Measurements from ENCODE around the gene CCDC121.
A peak's percentile ranks its signal among the peaks of the same experiment; 100 is the strongest.
"Not testable (repeated sequence)": the region's sequence is repeated elsewhere in the genome, so short reads cannot be mapped to it uniquely, and the experiment has no call there.

CCDC121 gene

GRCh38 chr2:27636766-27637165 is 8.0 kb upstream of the CCDC121 start:
- DNase-seq (ENCODE audit: low read depth), result no peak

DNA sequence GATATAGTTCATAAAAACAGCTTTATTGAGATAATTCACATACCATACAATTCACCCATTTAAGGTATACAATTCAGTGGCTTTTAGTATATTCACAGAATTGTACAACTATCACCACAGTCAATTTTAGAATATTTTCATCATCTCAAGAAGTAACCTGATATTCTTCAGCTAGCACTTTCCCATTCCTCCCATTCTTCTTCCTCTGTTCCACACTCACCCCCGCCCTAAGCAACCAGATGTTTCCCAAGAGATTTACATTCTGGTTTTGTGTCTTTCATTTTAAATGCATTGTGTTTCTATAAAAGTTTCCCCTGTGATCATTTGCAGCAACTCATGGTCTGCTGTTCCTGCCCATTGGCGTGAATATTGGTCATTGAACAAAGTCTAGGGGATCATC is 5.5 kb upstream of the CCDC121 start:
- DNase-seq (ENCODE audit: low read depth), result no peak

- DNase-seq (ENCODE audit: low read depth), result not testable (repeated sequence)
These were observed 1.4 kb upstream of the CCDC121 start for GRCh38 chr2:27630257-27630656.

GRCh38 chr2:27627963-27628766 is 647 bp downstream of the CCDC121 start:
- DNase-seq (ENCODE audit: low read depth), result peak; percentile 94

DNA sequence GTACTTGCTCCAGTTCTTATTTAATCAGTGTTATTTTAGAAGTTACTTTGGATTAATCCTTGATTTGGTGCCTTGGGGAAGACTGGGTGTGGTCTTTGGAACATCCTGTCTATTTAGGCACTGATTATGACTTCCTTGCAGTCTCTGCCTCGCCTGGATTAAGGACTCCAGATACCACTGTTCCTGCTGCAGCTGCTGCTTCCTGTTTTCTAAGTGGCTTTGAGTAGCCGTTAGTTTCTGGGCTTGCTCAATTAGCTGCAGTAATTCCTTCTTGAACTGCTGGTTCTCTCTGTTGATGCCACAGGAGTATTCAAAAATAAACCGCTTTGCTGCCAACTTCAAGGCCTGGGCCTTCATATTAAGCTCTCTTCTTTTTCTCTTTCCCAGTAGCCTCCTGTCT is 1.9 kb downstream of the CCDC121 start:
- not testable (repeated sequence) for DNase-seq (ENCODE audit: low read depth)

DNA sequence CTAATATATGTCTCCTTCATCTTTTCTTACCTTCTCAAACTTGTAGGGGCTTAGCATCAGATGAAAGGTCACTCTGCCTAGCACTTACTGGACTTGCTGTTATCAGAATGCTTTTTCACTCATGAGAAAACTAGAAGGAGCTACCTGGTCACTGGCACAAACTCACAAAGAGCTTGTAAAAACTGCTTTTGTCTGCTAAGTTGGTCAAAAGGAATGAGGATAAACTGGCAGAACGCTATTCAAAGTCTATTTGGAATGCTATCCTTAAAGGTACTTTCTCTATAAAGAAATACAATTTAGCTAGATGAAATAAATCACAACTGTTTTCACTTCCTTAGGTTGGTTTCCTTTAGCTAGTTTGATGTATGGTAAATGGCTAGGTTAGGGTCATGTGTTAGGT is 2.5 kb downstream of the CCDC121 start:
- DNase-seq (ENCODE audit: low read depth), result not testable (repeated sequence)

GRCh38 chr2:27624943-27625342 is 3.9 kb downstream of the CCDC121 start:
- no peak for DNase-seq (ENCODE audit: low read depth)

GRCh38 chr2:27622921-27623384 is 5.9 kb downstream of the CCDC121 start:
- DNase-seq (ENCODE audit: low read depth), result peak; percentile 52

- DNase-seq (ENCODE audit: low read depth), result no peak
These were observed 7.3 kb downstream of the CCDC121 start for GRCh38 chr2:27621524-27621923.

DNA sequence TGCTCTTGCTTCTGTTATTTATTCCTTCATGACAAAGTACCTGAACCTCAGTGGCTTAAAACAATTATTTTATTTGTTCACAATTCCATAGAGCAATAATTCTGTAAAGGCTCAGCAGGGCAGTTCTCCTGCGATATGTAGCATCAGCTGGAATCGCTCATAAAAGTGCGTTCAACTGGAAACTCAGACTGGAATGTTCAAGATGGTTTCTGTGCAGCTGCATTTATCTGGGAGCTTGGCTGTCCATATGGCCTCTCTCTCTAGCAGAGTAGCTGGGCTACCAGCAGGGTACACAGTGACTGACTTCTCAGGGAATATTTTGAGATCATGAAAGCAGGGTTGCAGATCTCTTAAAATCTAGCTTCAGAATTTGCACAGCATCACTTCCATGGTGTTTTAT is 13.5 kb downstream of the CCDC121 start:
- DNase-seq (ENCODE audit: low read depth), result no peak

DNA sequence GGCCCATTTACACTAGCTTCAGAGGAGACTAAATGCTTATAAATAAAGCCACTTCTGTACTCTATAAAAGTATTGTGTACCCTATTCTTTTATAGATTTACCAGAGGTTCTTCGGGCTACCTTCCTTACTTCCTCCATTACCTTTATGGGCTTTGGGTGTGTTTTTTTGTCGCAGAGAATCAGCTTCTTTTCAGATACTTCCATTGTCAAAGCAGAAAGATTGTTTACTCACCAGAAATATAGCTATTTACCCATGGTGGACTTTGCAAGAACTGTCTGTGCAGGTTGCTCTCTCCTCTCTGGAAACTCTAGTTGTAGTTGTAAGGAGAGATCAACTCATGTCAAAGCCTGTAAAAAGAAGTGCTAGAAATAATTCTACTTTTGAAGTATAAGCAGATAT is 14.8 kb downstream of the CCDC121 start:
- no peak for DNase-seq (ENCODE audit: low read depth)

DNA sequence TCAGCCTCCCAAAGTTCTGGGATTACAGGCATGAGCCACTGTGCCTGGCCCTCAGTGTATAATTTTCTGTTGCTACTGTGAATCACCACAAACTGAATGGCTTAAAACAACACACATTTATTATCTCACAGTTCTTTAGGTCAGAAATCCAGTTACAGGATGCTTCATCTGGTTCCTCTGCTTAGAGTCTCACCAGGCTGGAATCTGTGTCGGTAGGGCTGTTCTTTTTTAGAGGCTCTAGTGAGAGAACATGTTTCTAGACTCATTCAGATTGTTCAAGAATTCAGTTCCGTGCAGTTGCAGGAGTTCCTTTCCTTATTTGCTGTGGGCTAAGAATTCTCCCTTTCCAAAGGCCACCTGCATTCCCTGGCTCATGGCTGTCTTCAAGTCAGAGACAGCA is 22.2 kb downstream of the CCDC121 start:
- peak; percentile 62 for DNase-seq (ENCODE audit: low read depth)

DNA sequence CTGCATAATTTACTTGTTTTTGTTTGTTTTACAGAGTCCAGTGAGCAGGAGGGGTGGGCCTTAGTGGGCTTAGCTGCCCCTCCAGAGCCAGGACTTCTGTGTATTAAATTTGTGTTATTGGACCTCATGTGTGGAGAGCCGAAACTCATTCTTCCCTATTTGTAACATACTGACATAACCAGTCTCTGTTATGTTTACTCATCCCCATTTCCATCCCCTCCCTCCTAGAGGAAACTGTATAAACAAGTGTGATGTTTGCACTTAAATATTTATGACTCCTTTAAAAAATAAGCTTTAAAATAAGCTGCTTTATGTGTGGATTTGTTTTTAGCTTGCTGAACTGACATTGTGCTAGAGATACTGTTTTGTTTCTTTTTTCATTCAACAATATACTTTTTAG is 32.2 kb downstream of the CCDC121 start:
- DNase-seq (ENCODE audit: low read depth), result no peak

DNA sequence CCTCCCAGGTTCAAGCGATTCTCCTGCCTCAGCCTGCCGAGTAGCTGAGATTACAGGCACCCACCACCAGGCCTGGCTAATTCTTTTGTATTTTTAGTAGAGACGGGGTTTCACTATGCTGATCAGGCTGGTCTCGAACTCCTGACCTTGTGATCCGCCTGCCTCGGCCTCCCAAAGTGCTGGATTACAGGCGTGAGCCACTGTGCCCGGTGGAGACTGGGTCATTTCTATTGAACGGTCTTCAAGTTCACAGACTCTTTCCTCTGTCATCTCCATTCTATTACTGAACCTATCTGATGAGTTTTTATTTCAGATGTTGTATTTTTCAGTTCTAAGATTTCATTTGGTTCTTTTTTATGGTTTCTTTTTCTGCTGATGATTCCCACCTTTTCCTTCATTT is 33.4 kb downstream of the CCDC121 start:
- DNase-seq (ENCODE audit: low read depth), result not testable (repeated sequence)

DNA sequence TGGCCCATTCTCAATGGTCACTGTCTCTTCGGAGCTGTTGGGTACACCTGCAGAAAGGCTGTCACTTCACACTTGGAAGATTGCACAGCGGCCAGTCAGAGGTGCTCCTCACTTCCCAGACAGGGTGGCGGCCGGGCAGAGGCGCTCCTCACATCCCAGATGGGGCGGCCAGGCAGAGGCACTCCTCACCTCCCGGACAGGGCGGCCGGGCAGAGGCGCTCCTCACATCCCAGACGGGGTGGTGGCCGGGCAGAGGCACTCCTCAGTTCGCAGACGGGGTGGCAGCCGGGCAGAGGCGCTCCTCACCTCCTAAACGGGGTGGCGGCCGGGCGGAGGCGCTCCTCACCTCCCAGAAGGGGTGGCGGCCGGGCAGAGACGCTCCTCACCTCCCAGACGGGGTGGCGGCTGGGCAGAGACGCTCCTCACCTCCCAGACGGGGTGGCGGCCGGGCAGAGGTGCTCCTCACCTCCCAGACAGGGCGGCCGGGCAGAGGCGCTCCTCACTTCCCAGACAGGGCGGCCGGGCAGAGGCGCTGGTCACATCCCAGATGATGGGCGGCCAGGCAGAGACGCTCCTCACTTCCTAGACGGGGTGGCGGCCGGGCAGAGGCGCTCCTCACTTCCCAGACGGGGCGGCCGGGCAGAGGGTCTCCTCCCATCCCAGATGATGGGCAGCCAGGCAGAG is 34.6 kb downstream of the CCDC121 start:
- DNase-seq (ENCODE audit: low read depth), result not testable (repeated sequence)

DNA sequence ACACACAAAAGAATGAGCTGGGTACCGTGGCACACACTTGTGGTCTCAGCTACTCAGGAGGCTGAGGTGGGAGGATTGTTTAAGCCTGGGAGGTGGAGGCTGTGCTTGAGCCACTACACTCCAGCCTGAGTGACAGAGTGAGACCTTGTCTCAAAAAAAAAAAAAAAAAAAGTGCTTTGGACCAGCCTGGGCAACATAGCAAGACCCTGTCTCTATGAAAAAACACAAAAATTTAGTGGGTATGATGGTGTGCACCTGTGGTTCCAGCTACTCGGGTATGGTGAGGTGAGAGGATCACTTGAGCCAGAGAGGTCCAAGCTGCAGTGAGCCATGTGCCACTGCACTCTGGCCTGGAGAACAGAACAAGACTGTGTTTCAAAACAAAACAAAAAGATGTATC is 35.6 kb downstream of the CCDC121 start:
- DNase-seq (ENCODE audit: low read depth), result no peak

DNA sequence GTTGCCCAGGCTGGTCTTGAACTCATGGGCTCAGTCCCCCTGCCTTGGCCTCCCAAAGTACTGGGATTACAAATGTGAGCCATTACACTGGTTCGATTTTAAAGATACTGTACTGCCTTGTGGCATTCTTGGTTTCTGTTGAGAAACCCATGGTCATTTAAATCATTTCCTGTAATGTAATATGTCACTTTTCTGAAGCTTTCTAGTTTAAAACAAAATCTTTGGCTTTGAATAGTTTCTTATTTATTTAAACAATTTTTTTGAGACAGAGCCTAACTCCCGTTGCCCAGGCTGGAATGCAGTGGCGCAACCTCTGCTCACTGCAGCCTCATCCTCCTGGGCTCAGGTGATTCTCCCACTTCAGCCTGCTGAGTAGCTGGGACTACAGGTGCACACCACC is 37.1 kb downstream of the CCDC121 start:
- DNase-seq (ENCODE audit: low read depth), result no peak

DNA sequence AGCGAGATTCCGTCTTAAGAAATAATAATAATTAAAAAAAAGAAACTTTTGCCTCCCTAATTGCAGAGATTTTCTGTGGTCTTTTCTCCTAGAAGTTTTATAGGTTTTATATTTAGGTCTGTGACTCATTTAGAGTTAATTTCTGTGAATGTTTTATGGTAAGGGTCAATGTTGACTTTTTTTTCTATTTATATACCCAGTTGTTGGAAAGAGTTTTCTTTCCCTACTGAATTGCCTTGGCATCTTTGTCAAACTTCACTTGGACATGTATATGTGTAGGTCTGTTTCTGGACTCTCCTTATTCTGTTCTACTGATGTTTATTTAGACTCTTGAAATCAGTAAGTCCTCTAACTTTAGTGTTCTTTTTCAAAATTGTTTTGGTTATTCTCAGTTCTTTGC is 40.5 kb downstream of the CCDC121 start:
- no peak for DNase-seq (ENCODE audit: low read depth)

DNA sequence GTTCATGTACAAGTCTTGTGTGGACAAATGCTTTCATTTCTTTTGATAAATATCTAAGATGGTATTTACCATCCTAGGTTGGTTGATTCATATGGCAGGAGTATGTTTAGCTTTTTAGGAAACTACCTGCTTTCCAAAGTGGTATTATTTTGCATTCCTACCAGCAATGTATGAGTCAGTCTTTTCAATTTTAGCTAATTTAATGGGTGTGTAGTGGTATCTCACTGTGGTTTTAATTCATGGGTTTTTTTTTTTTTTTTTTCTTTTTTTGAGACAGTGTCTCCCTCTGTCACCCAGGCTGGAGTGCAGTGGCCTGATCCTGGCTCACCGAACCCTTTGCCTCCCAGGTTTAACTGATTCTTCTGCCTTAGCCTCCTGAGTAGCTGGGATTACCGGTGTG is 41.8 kb downstream of the CCDC121 start:
- no peak for DNase-seq (ENCODE audit: low read depth)

DNA sequence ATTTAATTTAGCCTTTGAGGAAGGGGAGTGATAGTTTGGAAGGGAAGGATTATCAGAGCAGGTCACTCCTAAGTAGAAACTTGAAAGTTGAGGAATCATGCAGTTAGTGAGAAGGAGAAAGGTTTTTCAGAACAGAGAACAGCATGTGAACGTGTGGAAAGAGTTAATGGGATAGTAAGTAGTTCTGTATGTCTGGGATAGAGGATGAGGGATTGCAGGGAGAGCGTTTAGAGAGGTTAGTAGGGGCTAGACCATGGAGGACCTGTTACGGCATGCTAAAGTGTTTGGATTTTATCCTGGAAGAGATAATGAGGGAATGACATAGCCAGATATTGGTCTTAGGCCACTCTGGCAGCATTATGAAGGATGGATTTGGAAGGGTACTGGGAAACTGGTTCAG is 44.2 kb downstream of the CCDC121 start:
- no peak for DNase-seq (ENCODE audit: low read depth)

DNA sequence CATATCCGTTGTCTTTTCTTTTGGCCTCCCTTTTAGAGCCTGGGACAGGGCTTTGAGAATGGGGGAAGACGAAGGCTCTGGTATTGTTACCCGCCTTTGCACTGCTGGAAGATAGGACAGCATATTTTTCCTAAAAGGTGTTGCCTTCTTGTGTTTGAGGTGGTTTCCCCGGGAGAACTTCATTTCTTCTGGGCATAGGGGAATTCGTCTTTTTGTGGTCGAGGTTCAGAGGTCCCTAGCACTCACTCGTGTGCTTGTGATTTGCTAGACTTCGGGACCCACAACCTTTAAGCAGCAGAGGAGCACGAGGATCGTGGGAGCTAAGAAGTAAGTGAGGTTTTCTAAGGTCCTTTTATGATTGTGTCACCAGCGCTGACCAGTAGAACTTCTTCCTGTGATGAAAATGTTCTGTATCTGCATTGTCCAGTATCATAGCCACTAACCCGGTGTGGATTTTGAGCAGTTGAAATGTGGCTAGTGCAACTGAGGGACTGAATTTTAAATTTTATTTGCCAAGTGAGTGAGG is 45.4 kb downstream of the CCDC121 start:
- no peak for DNase-seq (ENCODE audit: low read depth)

DNA sequence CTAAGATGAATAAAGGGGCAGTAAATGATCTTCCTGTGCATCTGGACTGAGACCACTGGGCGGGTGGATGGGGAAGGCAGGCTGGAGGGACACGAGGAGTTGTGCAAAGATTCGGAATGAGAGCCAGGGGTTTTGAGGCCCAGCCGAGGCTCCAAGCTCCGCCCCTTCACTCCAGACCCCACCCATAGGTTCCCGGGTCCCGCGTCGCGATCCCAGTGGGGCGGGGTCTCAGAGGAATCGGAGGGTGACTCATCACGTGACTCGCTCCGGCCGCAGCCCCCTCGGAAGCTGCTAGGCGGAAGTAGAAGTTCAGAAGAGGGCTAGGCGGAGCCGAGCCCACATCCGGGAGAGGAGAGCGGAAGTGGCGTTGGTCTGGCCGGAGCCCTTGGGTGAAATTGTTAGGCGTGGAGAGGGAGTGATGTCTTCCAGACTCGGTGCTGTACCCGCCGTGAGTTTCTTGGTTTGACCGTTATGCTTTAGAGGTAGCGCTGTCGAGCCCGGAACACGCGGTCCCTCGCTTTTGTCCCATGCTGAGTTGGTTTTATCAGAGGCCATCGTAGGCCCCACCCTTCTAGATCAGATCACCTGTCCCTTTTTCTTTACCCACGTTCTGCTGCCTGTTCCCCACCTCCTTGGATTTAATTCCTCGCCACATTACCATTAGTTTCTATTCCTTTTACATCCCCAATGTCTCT is 46.0 kb downstream of the CCDC121 start, which contains the start of gene ZNF512:
ZNF512 (plus strand) TSS at position 348 of the 695 bp plus-strand sequence; CDS start at position 419, 71 bp downstream.
- peak; percentile 67 for DNase-seq (ENCODE audit: low read depth)

All from non-pigmented ciliary epithelial cell (primary cell).